AG10803 (cell line): Measurements from ENCODE around the gene SLC2A9.

Experiments used
- DNase-seq: peaks from one replicate; pipeline ENCODE4 v3.0.0; 2010; ENCODE audit warnings: low read depth
- H3K4me3 ChIP-seq: 2 replicates; pipeline ENCODE4 v1.5.1; 2011; ENCODE audit warnings: mild to moderate bottlenecking, low read length, control low read depth
- TF ChIP-seq, protein P1 (sequence below): conservative IDR thresholded peaks from 2 replicates; pipeline ENCODE4 v1.5.1; 2011; ENCODE audit warnings: mild to moderate bottlenecking, low read length, control low read depth, inconsistent platforms

SLC2A9 gene

DNA sequence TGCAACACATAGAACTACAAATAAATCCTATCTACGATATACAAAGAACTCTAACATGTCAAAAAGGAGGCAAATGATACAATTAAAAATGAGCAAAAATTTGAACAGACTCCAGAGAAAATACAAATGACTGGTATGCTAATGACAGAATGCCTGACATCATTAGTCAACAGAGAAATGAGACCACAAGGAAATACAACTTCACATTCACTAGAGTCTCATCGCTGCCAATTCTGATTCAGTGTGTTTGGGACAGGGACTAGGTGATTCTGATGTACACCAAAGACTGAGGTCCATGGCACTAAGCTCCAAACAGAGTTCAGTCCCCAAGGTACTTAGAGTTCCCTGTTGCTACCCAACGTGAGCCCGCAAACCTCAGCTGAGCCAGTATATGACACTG lies 23.4 kb downstream of the SLC2A9 start:
- H3K4me3 ChIP-seq: no peak overlapping the region
- TF ChIP-seq, protein P1, sequence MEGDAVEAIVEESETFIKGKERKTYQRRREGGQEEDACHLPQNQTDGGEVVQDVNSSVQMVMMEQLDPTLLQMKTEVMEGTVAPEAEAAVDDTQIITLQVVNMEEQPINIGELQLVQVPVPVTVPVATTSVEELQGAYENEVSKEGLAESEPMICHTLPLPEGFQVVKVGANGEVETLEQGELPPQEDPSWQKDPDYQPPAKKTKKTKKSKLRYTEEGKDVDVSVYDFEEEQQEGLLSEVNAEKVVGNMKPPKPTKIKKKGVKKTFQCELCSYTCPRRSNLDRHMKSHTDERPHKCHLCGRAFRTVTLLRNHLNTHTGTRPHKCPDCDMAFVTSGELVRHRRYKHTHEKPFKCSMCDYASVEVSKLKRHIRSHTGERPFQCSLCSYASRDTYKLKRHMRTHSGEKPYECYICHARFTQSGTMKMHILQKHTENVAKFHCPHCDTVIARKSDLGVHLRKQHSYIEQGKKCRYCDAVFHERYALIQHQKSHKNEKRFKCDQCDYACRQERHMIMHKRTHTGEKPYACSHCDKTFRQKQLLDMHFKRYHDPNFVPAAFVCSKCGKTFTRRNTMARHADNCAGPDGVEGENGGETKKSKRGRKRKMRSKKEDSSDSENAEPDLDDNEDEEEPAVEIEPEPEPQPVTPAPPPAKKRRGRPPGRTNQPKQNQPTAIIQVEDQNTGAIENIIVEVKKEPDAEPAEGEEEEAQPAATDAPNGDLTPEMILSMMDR: no peak
- DNase-seq: peak; percentile 19

DNA sequence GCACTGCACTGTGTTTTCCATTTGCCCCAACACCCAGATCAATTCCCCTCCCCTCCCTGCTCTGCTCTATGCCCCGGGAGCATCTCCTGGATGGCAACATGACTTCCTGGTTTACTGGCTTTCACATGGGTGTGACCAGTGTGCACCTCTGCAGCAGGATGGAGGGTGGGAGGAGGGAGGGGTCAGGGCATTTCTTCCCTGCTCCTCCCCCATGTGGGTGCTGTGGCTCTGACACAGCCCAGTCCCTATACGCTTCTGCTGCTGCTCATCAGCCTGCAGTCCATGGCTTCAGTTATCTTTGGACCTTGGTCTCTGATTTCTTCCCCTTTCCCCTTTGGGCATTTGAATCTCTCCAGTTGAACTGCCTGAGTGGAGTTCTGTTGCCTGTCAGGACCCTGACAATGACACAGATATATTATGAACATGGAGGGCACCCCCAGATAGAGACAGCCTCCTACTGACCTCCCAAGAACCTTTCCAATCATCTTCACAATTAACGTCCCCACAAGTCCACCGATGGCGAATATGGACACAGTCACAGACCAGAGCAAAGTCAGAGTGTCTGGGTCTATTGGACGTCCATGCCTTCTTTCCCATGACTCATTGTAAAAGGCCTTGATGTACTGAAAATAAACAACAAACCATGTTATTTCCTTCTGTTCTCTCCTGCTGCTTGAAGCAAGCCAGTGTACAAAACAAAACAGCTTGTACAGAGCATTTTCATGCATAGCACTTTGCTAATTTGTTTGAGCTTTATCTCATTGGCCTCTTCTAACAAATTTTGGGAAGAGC lies 24.8 kb downstream of the SLC2A9 start:
- peak; percentile 31 for DNase-seq
- TF ChIP-seq, protein P1: no peak
- H3K4me3 ChIP-seq: no peak overlapping the region

DNA sequence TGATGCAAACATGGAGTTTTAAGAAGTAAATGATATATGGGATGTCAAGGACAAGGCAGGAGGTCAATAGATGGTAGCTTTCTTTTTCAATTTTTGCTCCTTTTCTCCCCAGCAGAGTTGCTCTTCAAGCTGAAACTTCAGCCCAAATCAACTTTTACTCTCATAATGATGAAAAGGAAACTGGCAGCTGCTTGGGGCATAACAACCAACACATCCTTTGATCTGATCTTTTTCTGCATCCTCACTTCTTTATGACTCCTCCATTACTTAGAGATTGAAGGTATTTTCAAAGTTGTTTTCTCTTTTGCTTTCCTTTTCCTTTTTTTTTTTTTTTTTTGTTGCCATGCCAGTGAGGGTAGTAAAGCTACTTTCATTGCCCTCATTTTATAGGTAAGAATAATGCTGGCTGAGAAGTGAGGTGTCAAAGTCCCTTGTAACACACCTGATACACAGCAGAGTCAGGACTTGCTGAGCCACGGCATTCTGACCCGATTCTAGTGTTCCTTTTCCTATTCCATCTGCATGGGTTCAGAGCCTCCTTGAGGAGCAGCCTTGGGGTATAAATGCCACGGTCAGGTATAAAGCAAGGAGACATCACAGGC lies 26.9 kb downstream of the SLC2A9 start:
- DNase-seq: no peak
- H3K4me3 ChIP-seq: no peak overlapping the region
- TF ChIP-seq, protein P1: no peak

DNA sequence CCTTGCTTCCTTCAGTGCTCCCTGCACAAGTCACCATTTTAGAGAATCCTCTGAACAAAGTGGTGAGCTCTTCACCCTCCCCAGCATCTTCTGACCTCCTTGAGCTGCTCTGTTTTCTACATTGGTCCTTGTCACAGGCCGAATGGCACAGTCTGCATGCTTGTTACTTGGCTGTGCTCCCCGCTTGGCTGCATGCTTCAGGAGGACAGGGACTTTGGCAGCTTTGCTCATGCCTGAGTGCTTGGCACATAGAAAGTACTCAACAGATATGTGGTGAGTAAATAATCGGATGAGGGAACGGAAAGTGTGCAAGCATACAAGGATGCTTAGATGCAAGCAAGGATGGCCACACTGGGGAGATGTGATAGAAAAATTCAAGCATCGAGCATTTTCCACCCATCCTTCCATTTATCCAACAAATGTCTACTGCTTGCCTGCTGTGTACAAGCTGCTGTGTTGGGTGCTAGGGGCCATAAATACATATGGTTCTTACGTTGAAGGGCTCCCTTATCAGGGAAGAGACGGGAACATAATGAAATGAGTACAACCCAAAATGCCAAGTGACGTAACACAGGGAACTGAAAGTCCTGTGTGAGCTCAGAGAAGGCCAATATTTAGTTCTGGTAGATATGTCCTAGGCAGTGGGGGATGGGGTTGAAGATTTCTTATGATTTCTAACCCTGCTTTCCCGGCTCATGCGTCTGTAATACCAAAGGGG lies 31.2 kb downstream of the SLC2A9 start:
- H3K4me3 ChIP-seq: no peak overlapping the region
- no peak for DNase-seq
- TF ChIP-seq, protein P1: no peak

DNA sequence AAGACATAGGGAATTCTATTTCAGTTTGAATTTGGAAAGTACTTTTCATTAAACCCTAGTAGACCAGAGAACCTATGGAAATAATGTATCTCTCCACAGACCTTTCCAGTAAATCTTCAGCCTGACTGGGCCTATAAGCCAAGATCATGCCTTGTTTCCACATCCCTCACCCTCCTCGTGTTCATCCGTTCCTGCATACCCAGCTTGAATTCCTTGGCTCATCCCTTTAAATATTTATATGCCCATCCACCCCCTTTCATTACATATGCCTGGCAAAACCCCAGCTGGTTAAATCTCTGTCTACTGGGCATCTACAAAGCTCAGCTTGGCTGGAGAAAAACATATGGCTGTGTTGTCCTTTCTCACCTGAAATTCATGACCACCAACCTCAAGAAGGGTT lies 32.4 kb downstream of the SLC2A9 start:
- TF ChIP-seq, protein P1: no peak
- DNase-seq: peak; percentile 6
- no peak overlapping the region for H3K4me3 ChIP-seq

DNA sequence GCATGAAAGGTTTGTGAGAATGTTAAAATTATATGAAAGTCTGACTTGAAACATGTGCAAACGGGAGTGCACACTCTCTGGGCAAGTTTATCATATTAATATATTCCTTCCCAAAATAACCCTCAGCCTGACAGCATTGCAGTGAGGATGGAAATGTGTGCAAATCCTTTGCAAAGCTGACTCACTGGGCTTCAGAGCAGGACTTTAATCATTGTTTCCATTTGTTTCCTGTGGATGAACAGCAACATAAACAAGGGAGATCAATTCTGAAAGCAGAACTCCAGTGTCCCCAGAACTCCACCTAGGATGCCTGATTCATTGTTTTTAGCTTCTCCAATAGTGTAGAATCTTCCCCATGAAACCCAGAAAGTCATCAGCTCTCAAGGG lies 32.9 kb downstream of the SLC2A9 start:
- no peak overlapping the region for H3K4me3 ChIP-seq
- DNase-seq: no peak
- TF ChIP-seq, protein P1: no peak
